Measurements from ENCODE around the gene TRIM28. TPM values are rescaled to one million over a fixed set of nuclear protein-coding genes. Genes with fewer than 3 reads are reported as not detected.

TRIM28 gene
- polyA plus RNA-seq, 3 donors = 644 to 816 (median 758) TPM

- peak; percentile 62 for DNase-seq
Observed at GRCh38 chr19:58544591-58545285, 874 bp downstream of the TRIM28 start.

DNA sequence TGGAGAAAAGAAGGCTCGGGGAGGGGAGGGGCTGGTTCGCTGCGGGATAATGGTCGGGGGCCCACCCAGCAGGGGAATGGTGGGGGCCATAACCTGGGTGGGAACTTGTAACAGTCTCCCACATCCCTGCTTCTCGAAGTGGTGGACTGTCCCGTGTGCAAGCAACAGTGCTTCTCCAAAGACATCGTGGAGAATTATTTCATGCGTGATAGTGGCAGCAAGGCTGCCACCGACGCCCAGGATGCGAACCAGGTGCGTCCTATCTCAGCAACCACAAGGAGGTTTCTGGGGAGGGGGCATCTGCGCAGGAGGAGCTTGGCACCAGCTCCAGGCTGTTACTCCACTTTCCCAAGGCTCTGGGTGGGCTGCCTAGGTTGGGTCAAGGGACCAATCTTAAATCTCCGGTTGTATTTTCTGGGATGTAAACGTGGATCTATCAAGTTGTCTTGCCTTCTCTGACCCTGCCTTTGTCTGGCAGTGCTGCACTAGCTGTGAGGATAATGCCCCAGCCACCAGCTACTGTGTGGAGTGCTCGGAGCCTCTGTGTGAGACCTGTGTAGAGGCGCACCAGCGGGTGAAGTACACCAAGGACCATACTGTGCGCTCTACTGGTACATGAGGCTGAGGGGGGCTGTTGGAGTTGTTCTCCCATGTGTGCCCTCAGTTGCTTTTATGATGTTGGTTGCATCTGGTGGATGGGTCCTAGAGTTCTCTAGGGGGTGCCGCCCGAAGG, 1.6 kb downstream of the TRIM28 start:
- no peak for DNase-seq

DNA sequence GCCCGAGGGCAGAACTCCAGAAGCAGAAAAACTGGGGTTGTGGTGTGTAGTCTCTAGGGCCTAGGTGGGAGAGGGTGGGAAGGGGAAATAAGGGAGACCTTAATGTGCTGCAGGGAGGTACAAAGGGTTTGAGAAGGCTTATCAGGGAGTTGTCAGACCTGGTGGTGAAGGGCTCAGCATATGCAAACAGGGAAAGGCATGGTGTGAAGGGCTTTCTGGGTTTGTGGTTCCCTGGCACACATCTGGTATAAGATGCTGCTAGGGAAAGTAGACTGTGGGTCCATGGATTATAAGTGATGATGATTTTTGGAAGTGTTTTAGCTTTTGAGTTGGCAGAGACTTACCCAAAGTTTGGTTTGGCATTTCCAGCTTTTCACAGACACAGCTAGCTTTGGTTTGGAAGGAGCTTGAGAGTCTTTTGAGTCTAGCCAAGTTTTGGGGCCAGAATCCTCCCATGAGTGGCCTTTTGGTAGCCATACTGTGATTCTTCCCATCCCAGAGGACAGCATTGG, 2.2 kb downstream of the TRIM28 start:
- DNase-seq = no peak

- DNase-seq = no peak
Observed at GRCh38 chr19:58547323-58548312, 3.8 kb downstream of the TRIM28 start.

- DNase-seq = no peak
Observed at GRCh38 chr19:58548859-58549663, 5.2 kb downstream of the TRIM28 start.

DNA sequence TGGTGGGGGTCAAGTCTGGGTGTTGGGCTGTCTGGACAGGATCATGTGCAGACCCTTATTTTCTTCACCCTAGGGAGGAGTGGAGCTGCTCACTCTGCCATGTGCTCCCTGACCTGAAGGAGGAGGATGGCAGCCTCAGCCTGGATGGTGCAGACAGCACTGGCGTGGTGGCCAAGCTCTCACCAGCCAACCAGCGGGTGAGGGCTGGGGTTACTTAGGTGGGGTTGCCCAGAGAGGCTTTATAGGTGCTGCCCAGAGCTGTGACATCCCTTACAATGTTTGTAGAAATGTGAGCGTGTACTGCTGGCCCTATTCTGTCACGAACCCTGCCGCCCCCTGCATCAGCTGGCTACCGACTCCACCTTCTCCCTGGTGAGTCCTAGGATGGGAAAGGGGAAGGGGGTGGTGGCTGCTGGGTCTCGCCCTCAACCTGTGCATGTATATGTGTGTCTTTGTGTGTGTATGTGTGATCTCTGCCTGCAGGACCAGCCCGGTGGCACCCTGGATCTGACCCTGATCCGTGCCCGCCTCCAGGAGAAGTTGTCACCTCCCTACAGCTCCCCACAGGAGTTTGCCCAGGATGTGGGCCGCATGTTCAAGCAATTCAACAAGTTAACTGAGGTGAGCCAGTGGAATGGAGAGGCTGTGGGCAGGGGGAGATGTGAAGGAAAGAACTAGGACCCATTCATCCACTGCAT, 5.9 kb downstream of the TRIM28 start:
- DNase-seq = no peak

GRCh38 chr19:58550362-58551122, 6.7 kb downstream of the TRIM28 start:
- no peak for DNase-seq

DNA sequence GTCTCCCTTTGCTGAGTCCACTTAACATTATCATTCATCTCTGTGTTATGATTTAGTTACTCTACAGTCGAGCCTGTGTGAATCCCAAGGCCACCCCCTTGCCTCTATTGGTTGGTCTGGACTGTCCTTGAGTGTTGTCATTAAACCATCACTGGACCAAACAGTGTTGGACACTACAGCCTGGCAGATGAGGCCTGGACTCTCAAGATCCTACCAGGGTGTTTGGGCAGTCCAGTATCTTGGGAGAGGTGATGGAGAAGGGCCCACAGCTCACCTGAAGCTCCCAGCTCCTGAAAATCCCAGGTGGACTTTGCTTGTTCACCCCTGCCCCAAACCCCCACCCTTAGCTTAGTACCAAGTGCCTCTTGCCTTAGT, 7.2 kb downstream of the TRIM28 start:
- no peak for DNase-seq

- DNase-seq = no peak
Observed at GRCh38 chr19:58551577-58552471, 8.0 kb downstream of the TRIM28 start.

GRCh38 chr19:58552655-58553054, 8.8 kb downstream of the TRIM28 start:
- DNase-seq = no peak

DNA sequence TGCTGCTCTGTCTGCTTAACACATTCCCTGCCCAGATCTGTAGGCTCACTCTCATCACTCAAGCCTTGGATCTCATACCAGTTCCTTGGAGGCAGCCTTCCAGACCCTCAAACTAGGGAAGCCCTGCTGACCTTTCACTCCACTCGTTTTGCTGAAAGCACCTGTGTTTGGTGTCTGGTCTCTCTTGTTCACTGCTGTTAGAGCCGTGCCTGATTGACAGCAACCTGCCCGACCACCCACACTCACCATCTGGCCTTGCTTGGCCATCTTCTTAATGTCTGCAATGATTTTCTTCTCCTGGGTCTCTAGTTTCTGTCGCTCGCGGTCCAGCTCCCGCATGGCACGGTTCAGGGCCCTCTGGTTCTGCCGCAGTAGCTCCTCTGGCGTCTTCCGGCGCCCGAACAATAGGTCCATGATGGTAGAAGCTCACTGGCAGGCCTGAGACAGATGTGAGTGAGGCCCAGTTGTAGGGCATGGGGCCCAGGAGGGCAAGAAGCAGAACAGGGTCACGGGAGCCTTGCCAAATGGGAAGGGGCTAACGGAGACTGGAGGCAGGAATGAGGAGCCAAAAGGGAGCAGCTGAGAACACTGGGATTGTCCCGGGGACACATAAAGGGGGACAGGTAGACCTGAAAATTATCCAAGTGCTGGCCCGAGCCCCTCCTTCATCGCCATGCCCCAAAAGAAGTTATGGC, 10.1 kb downstream of the TRIM28 start:
- DNase-seq = no peak

DNA sequence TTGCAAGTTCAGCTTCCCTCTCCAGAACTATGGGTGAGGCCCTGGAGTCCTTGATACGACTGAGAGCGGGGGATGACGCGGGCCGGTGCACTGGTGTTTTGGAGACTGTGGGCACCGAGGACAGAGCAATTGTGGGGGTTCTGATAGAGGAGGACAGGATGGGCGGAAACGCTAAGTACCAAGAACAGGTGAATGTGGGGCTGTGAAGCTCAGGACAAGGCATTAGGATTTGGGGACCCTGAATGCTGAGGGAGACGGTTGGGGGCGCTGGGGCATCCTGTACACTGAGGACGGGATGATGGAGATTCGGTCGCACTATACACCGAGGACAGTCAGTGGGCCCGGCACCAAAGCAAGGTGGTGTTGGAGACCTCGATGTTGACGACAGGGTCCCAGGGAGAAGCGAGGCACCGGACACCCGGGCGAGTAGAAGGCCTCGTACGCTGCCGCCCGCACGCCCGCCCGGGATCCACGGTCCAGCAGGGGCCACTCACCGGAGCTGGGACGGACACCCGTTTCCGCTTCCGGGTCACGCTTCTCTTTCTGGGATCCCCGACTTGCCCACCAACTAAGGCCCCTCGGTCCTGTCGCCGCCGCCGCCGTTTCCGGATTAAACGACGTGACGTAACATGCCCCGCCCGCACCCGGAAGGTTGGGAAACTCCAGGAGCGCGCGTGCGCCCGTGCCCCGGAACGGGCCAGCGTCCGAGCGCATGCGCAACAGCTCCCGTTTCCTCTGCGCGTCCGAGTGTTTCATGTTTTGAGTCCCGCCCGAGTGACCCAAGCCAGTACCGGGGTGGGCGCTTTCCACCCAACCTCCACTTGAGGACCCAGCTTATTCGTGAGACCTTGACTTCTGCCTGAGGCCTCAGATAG, 10.9 kb downstream of the TRIM28 start, which contains the start of gene CHMP2A:
Gene CHMP2A (minus strand): TSS at position 612 of the 875 bp plus-strand sequence. CDS start 893 bp downstream, outside the sequence.
- peak; percentile 97 for DNase-seq

- no peak for DNase-seq
Observed at GRCh38 chr19:58555369-58555885, 11.6 kb downstream of the TRIM28 start.

DNA sequence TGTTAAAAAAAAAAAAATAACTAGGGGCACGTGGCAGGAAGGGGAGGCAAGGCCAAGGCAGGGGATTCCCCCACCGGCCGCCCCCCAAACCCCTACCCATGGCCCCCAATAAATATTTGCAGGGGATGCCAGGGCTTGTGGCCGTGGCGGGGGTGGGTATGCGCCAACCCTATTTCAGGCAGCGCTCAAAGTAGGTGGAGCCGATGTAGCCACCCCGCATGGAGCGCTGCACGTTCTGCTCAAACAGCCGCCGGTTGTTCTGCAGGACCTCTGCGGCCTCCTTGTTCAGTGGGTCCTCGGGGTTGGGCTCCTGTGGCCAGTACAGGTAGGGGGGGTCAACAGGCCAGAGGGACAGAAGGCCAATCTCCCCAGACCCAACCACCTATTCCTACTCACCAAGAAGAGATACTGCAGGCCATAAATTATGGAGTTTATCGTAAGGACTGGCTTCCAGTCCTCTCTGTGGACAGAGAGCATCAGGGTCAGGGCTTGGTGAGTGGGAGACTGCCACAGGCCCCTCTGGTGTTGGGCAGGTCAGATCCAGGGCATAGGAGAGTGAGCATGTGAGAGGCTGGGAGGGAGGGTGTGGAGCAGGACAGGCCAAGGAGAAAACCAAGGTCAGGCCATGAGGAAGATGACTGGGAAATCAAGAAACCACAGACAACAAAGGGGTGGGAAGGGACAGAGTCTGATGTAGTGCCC, 12.2 kb downstream of the TRIM28 start:
- DNase-seq = no peak

DNA sequence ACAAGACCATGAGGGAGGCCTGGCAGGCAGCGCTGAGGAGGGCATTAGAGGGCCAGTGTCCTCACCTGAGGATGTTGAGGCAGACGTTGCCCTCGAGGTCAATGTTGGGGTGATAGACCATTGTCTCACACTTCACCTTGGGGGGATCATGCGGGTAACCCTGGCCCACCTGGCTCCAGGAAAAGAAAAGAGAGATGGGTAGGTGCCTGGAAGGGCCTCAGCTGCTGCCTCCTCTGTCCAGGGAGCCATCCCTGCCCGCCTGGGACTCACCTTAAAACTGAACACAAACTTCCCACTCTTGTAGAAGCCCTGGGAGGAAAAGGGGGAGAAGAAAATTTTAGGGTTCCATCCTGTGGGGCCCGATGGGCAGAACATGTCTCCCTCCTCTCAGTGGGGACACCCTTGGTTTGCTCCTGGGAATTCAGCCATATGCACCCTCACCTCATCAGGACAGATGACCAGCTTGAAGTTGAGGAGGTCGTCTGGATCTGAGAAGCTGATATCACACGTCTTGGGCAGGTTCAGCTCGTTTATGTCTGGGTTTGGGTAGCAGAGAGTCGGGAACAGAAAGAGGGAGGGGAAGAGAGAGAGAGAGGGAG, 12.9 kb downstream of the TRIM28 start:
- DNase-seq = no peak
